ENCODE data around the gene NLGN2. TPM values are rescaled to one million over a fixed set of nuclear protein-coding genes. Genes with fewer than 3 reads are reported as not detected.

The NLGN2 gene
- total and polyA plus RNA-seq, 2 donors (not counting 1 experiment from before 2014, with no cell fraction given): 0.52 to 3.4 TPM

GRCh38 chr17:7459961-7460545, 52.4 kb downstream of the NLGN2 start:
- CTCF ChIA-PET: no interaction called here
- Histone ChIP-seq H3K79me2 (ENCODE audit: control insufficient read depth, insufficient read depth, low read length) (no peaks in the 10 kb centered on the region), H3K4me3 (ENCODE audit: control extremely low read depth in 1 of 5, extremely low read depth in 1 of 5, insufficient read depth in 1 of 5, low read depth in 2 of 5, low read length in 4 of 5) (no peak overlapping the region), H4K20me1 (ENCODE audit: control insufficient read depth, insufficient read depth, low read length, poor library complexity, severe bottlenecking) (peaks cover 14% of the 10 kb centered on the region), H3K9ac (ENCODE audit: low read length) (no peak overlapping the region), H3K27me3 (replicated peaks in 1 of 4; ENCODE audit: control extremely low read depth in 1 of 4, control insufficient read depth in 3 of 4, insufficient read depth in 4 of 4, low read length in 3 of 4) (no peaks in the 10 kb centered on the region), H3K9me3 (ENCODE audit: control extremely low read depth in 1 of 3, control insufficient read depth in 2 of 3, insufficient read depth in 1 of 3, low read length in 2 of 3) (no peaks in the 10 kb centered on the region), H3K4me2 (replicated peaks; ENCODE audit: low read depth, low read length, poor library complexity, severe bottlenecking) (no peak overlapping the region), H2AFZ (ENCODE audit: insufficient read depth, low read depth, low read length, poor library complexity, severe bottlenecking) (no peak overlapping the region), H3K36me3 (replicated peaks in 1 of 2; ENCODE audit: control extremely low read depth in 1 of 2, control insufficient read depth in 1 of 2, extremely low read depth in 1 of 2, insufficient read depth in 2 of 2, low read length in 1 of 2) (peaks cover 0 to 18% of the 10 kb centered on the region in 2 experiments), H3K4me1 (ENCODE audit: control insufficient read depth in 2 of 2, insufficient read depth in 2 of 2, low read length in 2 of 2) (peaks cover 5 to 9% of the 10 kb centered on the region in 2 donors), H3K27ac (ENCODE audit: low read length in 2 of 2) (no peak overlapping the region)
- TF ChIP-seq, protein P1, sequence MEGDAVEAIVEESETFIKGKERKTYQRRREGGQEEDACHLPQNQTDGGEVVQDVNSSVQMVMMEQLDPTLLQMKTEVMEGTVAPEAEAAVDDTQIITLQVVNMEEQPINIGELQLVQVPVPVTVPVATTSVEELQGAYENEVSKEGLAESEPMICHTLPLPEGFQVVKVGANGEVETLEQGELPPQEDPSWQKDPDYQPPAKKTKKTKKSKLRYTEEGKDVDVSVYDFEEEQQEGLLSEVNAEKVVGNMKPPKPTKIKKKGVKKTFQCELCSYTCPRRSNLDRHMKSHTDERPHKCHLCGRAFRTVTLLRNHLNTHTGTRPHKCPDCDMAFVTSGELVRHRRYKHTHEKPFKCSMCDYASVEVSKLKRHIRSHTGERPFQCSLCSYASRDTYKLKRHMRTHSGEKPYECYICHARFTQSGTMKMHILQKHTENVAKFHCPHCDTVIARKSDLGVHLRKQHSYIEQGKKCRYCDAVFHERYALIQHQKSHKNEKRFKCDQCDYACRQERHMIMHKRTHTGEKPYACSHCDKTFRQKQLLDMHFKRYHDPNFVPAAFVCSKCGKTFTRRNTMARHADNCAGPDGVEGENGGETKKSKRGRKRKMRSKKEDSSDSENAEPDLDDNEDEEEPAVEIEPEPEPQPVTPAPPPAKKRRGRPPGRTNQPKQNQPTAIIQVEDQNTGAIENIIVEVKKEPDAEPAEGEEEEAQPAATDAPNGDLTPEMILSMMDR (IDR thresholded peaks at IDR 0.05): no peak
- TF ChIP-seq EZH2 (IDR thresholded peaks at IDR 0.05; ENCODE audit: borderline replicate concordance, insufficient read depth, low read depth, low read length, poor library complexity, severe bottlenecking): no peak
- DNase-seq (no peak), ATAC-seq (ENCODE audit: low read depth) (no peak)
- Mint-ChIP-seq H3K4me1 (peaks cover 10% of the 10 kb centered on the region), H3K27ac (no peak overlapping the region), H3K9me3 (ENCODE audit: insufficient read depth) (no peaks in the 10 kb centered on the region), H3K4me3 (no peak overlapping the region), H3K27me3 (no peaks in the 10 kb centered on the region)
- WGBS (ENCODE audit: insufficient coverage): no CpG with 5 or more reads among the region's 3 CpGs
- POLR2A ChIA-PET: interaction anchor here (0.6 kb wide), 1 partner anchor 1413 kb away, joined by 4 read pairs; no protein-coding TSS in a partner anchor
- intact Hi-C loops (cut with micrococcal nuclease): loop anchor here (5.0 kb wide), 1 partner anchor 153 kb away; the partner anchor contains the start of gene EIF5A

- H4K20me1 ChIP-seq (ENCODE audit: control insufficient read depth, insufficient read depth, low read length, poor library complexity, severe bottlenecking): peaks cover 18% of the 10 kb centered on the region
- Mint-ChIP-seq H3K4me3 (no peak overlapping the region), H3K9me3 (ENCODE audit: insufficient read depth) (no peaks in the 10 kb centered on the region), H3K27ac (no peak overlapping the region), H3K4me1 (peaks cover 5% of the 10 kb centered on the region), H3K27me3 (no peaks in the 10 kb centered on the region)
- peaks cover 5 to 6% of the 10 kb centered on the region in 2 donors for H3K4me1 ChIP-seq (ENCODE audit: control insufficient read depth in 2 of 2, insufficient read depth in 2 of 2, low read length in 2 of 2)
- TF ChIP-seq, protein P1 (IDR thresholded peaks at IDR 0.05): no peak
- TF ChIP-seq EZH2 (IDR thresholded peaks at IDR 0.05; ENCODE audit: borderline replicate concordance, insufficient read depth, low read depth, low read length, poor library complexity, severe bottlenecking): no peak
- H3K36me3 ChIP-seq (replicated peaks in 1 of 2; ENCODE audit: control extremely low read depth in 1 of 2, control insufficient read depth in 1 of 2, extremely low read depth in 1 of 2, insufficient read depth in 2 of 2, low read length in 1 of 2): peaks cover 0 to 22% of the 10 kb centered on the region in 2 experiments
- H2AFZ ChIP-seq (ENCODE audit: insufficient read depth, low read depth, low read length, poor library complexity, severe bottlenecking): no peak overlapping the region
- ChIA-PET CTCF (interaction anchor here (1.3 kb wide), 1 partner anchor 53 kb away, joined by 4 read pairs; no protein-coding TSS in a partner anchor), POLR2A (interaction anchor here (0.6 kb wide), 1 partner anchor 93 kb away, joined by 3 read pairs; no protein-coding TSS in a partner anchor)
- no peak overlapping the region for H3K9ac ChIP-seq (ENCODE audit: low read length)
- WGBS (ENCODE audit: insufficient coverage): 100% methylated on average over 4 of the region's 7 CpGs
- intact Hi-C loops (cut with micrococcal nuclease): no loop called here
- no peak overlapping the region for H3K4me2 ChIP-seq (replicated peaks; ENCODE audit: low read depth, low read length, poor library complexity, severe bottlenecking)
- H3K79me2 ChIP-seq (ENCODE audit: control insufficient read depth, insufficient read depth, low read length): no peaks in the 10 kb centered on the region
- no peak for ATAC-seq (ENCODE audit: low read depth)
- H3K9me3 ChIP-seq (ENCODE audit: control extremely low read depth in 1 of 3, control insufficient read depth in 2 of 3, insufficient read depth in 1 of 3, low read length in 2 of 3): no peaks in the 10 kb centered on the region
- no peak for DNase-seq
- H3K4me3 ChIP-seq (ENCODE audit: control extremely low read depth in 1 of 5, extremely low read depth in 1 of 5, insufficient read depth in 1 of 5, low read depth in 2 of 5, low read length in 4 of 5): no peak overlapping the region
- H3K27ac ChIP-seq (ENCODE audit: low read length in 2 of 2): no peak overlapping the region
- H3K27me3 ChIP-seq (replicated peaks in 1 of 4; ENCODE audit: control extremely low read depth in 1 of 4, control insufficient read depth in 3 of 4, insufficient read depth in 4 of 4, low read length in 3 of 4): no peaks in the 10 kb centered on the region
These were observed 53.4 kb downstream of the NLGN2 start for GRCh38 chr17:7460850-7461660.
